T-cell (primary cell): ENCODE results near the gene PSMD8. TPM values are rescaled to one million over a fixed set of nuclear protein-coding genes. Genes with fewer than 3 reads are reported as not detected.
A peak's percentile ranks its signal among the peaks of the same experiment; 100 is the strongest.

Experiments
- ATAC-seq, 4 experiments: fragments of 200-7000 bp in 3 of 4; fragments of 150-1000 bp in 1 of 4; cut with Tn5 transposase; replicated peaks in 1 of 4; 1 replicate in 3 of 4; 2 replicates in 1 of 4; pipeline ENCODE4 v1.10.0; 2021; ENCODE audit warnings: moderate library complexity in 3 of 4, mild to moderate bottlenecking in 2 of 4, moderate number of reproducible peaks in 1 of 4
- CTCF ChIA-PET, 2 donors: fragments of 300-600 bp; sonication (Branson Sonifier 250); formaldehyde crosslinking; loops; one replicate each; lab custom pipeline; 2022; ENCODE audit warnings: antibody characterized with exemption in 2 of 2; lab: Charles Lee
- POLR2A ChIA-PET, 2 donors: fragments of 300-600 bp; sonication (Branson Sonifier 250); formaldehyde crosslinking; loops; one replicate each; lab custom pipeline; 2022; ENCODE audit warnings: antibody characterized with exemption in 2 of 2; lab: Charles Lee
- DNase-seq, 35 experiments: peaks; one replicate each; pipeline versions ENCODE4 v3.0.0 to v3.0.0-alpha.2; 2013 to 2023
- H3K27ac ChIP-seq: one replicate; pipeline ENCODE4 v1.5.1; 2013; ENCODE audit warnings: low read length
- H3K27me3 ChIP-seq, 2 experiments: replicated peaks in 1 of 2; 1 replicate in 1 of 2; 2 replicates in 1 of 2; pipeline versions ENCODE4 v1.6.1 to v1.7.0; 2013; ENCODE audit warnings: low read length in 1 of 2, mixed read lengths in 1 of 2; ENCODE audit not compliant: control insufficient read depth in 2 of 2, insufficient read depth in 2 of 2; ENCODE audit errors: extremely low read depth in 1 of 2
- H3K36me3 ChIP-seq, 2 donors: 1 replicate in 1 of 2; 2 replicates in 1 of 2; pipeline versions ENCODE4 v1.6.1 to v1.7.0; 2013; ENCODE audit warnings: low read length in 1 of 2; ENCODE audit not compliant: control insufficient read depth in 2 of 2, insufficient read depth in 1 of 2; ENCODE audit errors: extremely low read depth in 1 of 2
- H3K4me1 ChIP-seq, 2 experiments: 1 replicate in 1 of 2; 2 replicates in 1 of 2; pipeline versions ENCODE4 v1.6.1 to v1.7.0; 2013; ENCODE audit warnings: low read length in 2 of 2, mixed read lengths in 1 of 2; ENCODE audit not compliant: insufficient read depth in 2 of 2, control insufficient read depth in 1 of 2; ENCODE audit errors: extremely low read depth in 1 of 2
- H3K4me3 ChIP-seq, 2 donors: 1 replicate in 1 of 2; 2 replicates in 1 of 2; pipeline versions ENCODE4 v1.5.1 to v1.7.0; 2013; ENCODE audit warnings: mild to moderate bottlenecking in 2 of 2, low read length in 1 of 2, moderate library complexity in 1 of 2; ENCODE audit not compliant: control insufficient read depth in 1 of 2; ENCODE audit errors: extremely low read depth in 1 of 2
- H3K9me3 ChIP-seq: 2 replicates; pipeline ENCODE4 v1.7.0; 2013
- H3K27ac Mint-ChIP-seq, 2 donors: one replicate each; pipeline ENCODE4 v1.8.0; 2020 to 2021; ENCODE audit warnings: mild to moderate bottlenecking in 2 of 2, mixed read lengths in 2 of 2
- H3K27me3 Mint-ChIP-seq, 2 donors: one replicate each; pipeline ENCODE4 v1.8.0; 2021 to 2022; ENCODE audit warnings: mixed read lengths in 2 of 2
- H3K36me3 Mint-ChIP-seq: one replicate; pipeline ENCODE4 v1.8.0; 2021; ENCODE audit warnings: mixed read lengths
- H3K4me1 Mint-ChIP-seq, 3 donors: one replicate each; pipeline ENCODE4 v1.8.0; 2020 to 2022; ENCODE audit warnings: mixed read lengths in 3 of 3, mild to moderate bottlenecking in 1 of 3
- H3K4me3 Mint-ChIP-seq, 3 donors: one replicate each; pipeline ENCODE4 v1.8.0; 2020 to 2022; ENCODE audit warnings: mild to moderate bottlenecking in 3 of 3, mixed read lengths in 3 of 3, moderate library complexity in 3 of 3
- H3K9me3 Mint-ChIP-seq, 3 donors: one replicate each; pipeline ENCODE4 v1.8.0; 2020 to 2022; ENCODE audit warnings: mixed read lengths in 3 of 3
- WGBS: methylation state at CpG from one replicate; pipeline ENCODE4 v1.1.5; 2013; ENCODE audit warnings: missing lambda C conversion rate; ENCODE audit not compliant: insufficient coverage; 5-methylcytosine and 5-hydroxymethylcytosine counted together
- total RNA-seq, 35 experiments: library from RNA in 6 of 35; stranded (reverse) in 6 of 35; fragments of 120-200 nt in 1 of 35; gene quantifications; one replicate each; pipeline versions ENCODE4 v1.2.1 to v1.2.4 and lab custom pipeline; 2013 to 2026

The PSMD8 gene
- total RNA-seq, 5 donors from 2014 or later (not counting 1 experiment from before 2014, with no cell fraction given): 76.4 to 95.2 (median 85.8) TPM

- 89% methylated on average over 12 of the region's 12 CpGs for WGBS
- no peaks in the 10 kb centered on the region for H3K9me3 ChIP-seq
- H3K4me3 ChIP-seq: no peak overlapping the region
- ChIA-PET POLR2A (interaction anchor here in 1 of 2 donors (0.5 kb wide), 1 partner anchor 1403 kb away, joined by 3 read pairs; no protein-coding TSS in a partner anchor), CTCF (no interaction called here)
- DNase-seq (no peak), ATAC-seq (no peak)
- H3K27me3 ChIP-seq: peaks cover 0 to 54% of the 10 kb centered on the region in 2 experiments
- H3K36me3 Mint-ChIP-seq: no peaks in the 10 kb centered on the region
- peaks cover 0 to 6% (median 0%) of the 10 kb centered on the region in 3 donors for H3K4me1 Mint-ChIP-seq
- H3K4me1 ChIP-seq: peaks cover 4 to 13% of the 10 kb centered on the region in 2 experiments
- H3K9me3 Mint-ChIP-seq: no peaks in the 10 kb centered on the region
- peaks cover 14 to 19% of the 10 kb centered on the region in 2 donors for H3K27me3 Mint-ChIP-seq
- no peak overlapping the region for H3K27ac Mint-ChIP-seq
- H3K4me3 Mint-ChIP-seq: no peak overlapping the region
- H3K36me3 ChIP-seq: no peaks in the 10 kb centered on the region
- no peak overlapping the region for H3K27ac ChIP-seq
These were observed 7.3 kb upstream of the PSMD8 start for GRCh38 chr19:38367041-38367440.

GRCh38 chr19:38369584-38369983, 4.8 kb upstream of the PSMD8 start:
- no peak overlapping the region for H3K4me3 Mint-ChIP-seq
- POLR2A ChIA-PET: interaction anchor here in 1 of 2 donors (0.7 kb wide), 1 partner anchor 532 kb away, joined by 5 read pairs; no protein-coding TSS in a partner anchor

GRCh38 chr19:38370299-38370698, 4.1 kb upstream of the PSMD8 start:
- H3K27me3 ChIP-seq: peaks cover 0 to 37% of the 10 kb centered on the region in 2 experiments
- Mint-ChIP-seq H3K4me3 (no peak overlapping the region), H3K4me1 (peaks cover 11 to 14% (median 12%) of the 10 kb centered on the region in 3 donors), H3K36me3 (peaks cover 8% of the 10 kb centered on the region), H3K27ac (no peak overlapping the region), H3K27me3 (peaks cover 14 to 19% of the 10 kb centered on the region in 2 donors), H3K9me3 (no peaks in the 10 kb centered on the region)
- no peak overlapping the region for H3K4me3 ChIP-seq
- WGBS: 82% methylated on average over 11 of the region's 12 CpGs
- POLR2A ChIA-PET: no interaction called here
- H3K9me3 ChIP-seq: no peaks in the 10 kb centered on the region
- no peak overlapping the region for H3K27ac ChIP-seq
- H3K36me3 ChIP-seq: no peaks in the 10 kb centered on the region
- no peak for ATAC-seq
- H3K4me1 ChIP-seq: peaks cover 7 to 11% of the 10 kb centered on the region in 2 experiments
- DNase-seq: no peak
- CTCF ChIA-PET: no interaction called here

More at GRCh38 chr19:38369584-38369983, 4.8 kb upstream of the PSMD8 start:
- Histone ChIP-seq H3K27ac (no peak overlapping the region), H3K4me1 (peaks cover 3 to 7% of the 10 kb centered on the region in 2 experiments), H3K9me3 (no peaks in the 10 kb centered on the region), H3K36me3 (no peaks in the 10 kb centered on the region), H3K4me3 (no peak overlapping the region), H3K27me3 (peaks cover 0 to 44% of the 10 kb centered on the region in 2 experiments)
- Mint-ChIP-seq H3K27me3 (peaks cover 14 to 19% of the 10 kb centered on the region in 2 donors), H3K27ac (no peak overlapping the region), H3K9me3 (no peaks in the 10 kb centered on the region), H3K4me1 (peaks cover 4 to 7% (median 5%) of the 10 kb centered on the region in 3 donors), H3K36me3 (peaks cover under 1% of the 10 kb centered on the region)
- 80% methylated on average over 2 of the region's 2 CpGs for WGBS
- CTCF ChIA-PET: no interaction called here
- DNase-seq (no peak), ATAC-seq (no peak)

- WGBS: 94% methylated on average over 4 of the region's 6 CpGs
- ATAC-seq (no peak), DNase-seq (no peak)
- Mint-ChIP-seq H3K27me3 (peaks cover 12 to 17% of the 10 kb centered on the region in 2 donors), H3K9me3 (no peaks in the 10 kb centered on the region), H3K36me3 (peaks cover 12% of the 10 kb centered on the region), H3K4me3 (no peak overlapping the region), H3K27ac (no peak overlapping the region), H3K4me1 (peaks cover 19 to 22% (median 20%) of the 10 kb centered on the region in 3 donors)
- ChIA-PET POLR2A (no interaction called here), CTCF (no interaction called here)
- Histone ChIP-seq H3K4me3 (no peak overlapping the region), H3K27ac (no peak overlapping the region), H3K36me3 (peaks cover 0 to under 1% of the 10 kb centered on the region in 2 donors), H3K4me1 (peaks cover 13 to 19% of the 10 kb centered on the region in 2 experiments), H3K27me3 (peaks cover 0 to 29% of the 10 kb centered on the region in 2 experiments), H3K9me3 (no peaks in the 10 kb centered on the region)
These were observed 3.3 kb upstream of the PSMD8 start for GRCh38 chr19:38371081-38371480.

- H3K4me3 ChIP-seq: peak overlapping the region; percentile 43 to 92
These were observed 452 bp upstream of the PSMD8 start for GRCh38 chr19:38373907-38374331.

GRCh38 chr19:38375098-38375493, 725 bp downstream of the PSMD8 start:
- peak overlapping the region; percentile 74 to 92 for H3K4me3 ChIP-seq
- Mint-ChIP-seq H3K9me3 (no peaks in the 10 kb centered on the region), H3K36me3 (peaks cover 29% of the 10 kb centered on the region), H3K4me3 (peak overlapping the region; percentile 98 to 100 (median 99)), H3K4me1 (peaks cover 30 to 35% (median 32%) of the 10 kb centered on the region in 3 donors), H3K27ac (peak overlapping the region; percentile 97 to 98), H3K27me3 (peaks cover 0 to 10% of the 10 kb centered on the region in 2 donors)
- peaks cover 11 to 22% of the 10 kb centered on the region in 2 donors for H3K36me3 ChIP-seq
- DNase-seq: no peak
- no peak for ATAC-seq
- H3K9me3 ChIP-seq: no peaks in the 10 kb centered on the region
- CTCF ChIA-PET: interaction anchor here (0.6 to 4.9 kb wide), 5 partner anchors 13 to 555 kb away, joined by 5 to 54 read pairs (median 15); partner anchors contain the start of genes CATSPERG (in 1 of the 2), FAM98C (in 1 of the 2), GGN (in 1 of the 2) and MRPS12 (in 1 of the 2)
- peak overlapping the region; percentile 75 for H3K27ac ChIP-seq
- peaks cover 0 to 10% of the 10 kb centered on the region in 2 experiments for H3K27me3 ChIP-seq
- peaks cover 15 to 37% of the 10 kb centered on the region in 2 experiments for H3K4me1 ChIP-seq
- WGBS: 4% methylated on average over 18 of the region's 18 CpGs
- POLR2A ChIA-PET: interaction anchor here in 1 of 2 donors (0.6 to 1.6 kb wide), 2 partner anchors 13 to 295 kb away, joined by 3 to 7 read pairs; partner anchors contain the start of gene GGN

More at GRCh38 chr19:38373907-38374331, 452 bp upstream of the PSMD8 start:
- H3K27ac ChIP-seq: peak overlapping the region; percentile 79
- peaks cover 15 to 31% of the 10 kb centered on the region in 2 experiments for H3K4me1 ChIP-seq
- POLR2A ChIA-PET: interaction anchor here (0.5 to 1.0 kb wide), 5 partner anchors 14 to 1536 kb away, joined by 3 to 9 read pairs (median 5); partner anchors contain the start of genes CATSPERG (in 1 of the 2), GGN (in 1 of the 2) and ZNF790 (in 1 of the 2)
- CTCF ChIA-PET: interaction anchor here (0.5 to 4.9 kb wide), 14 partner anchors 14 to 557 kb away, joined by 3 to 54 read pairs (median 5); partner anchors contain the start of genes CATSPERG (in 1 of the 2), FAM98C (in 1 of the 2), GGN (in 1 of the 2) and MRPS12 (in 1 of the 2)
- H3K4me3 Mint-ChIP-seq: peak overlapping the region; percentile 98 to 100 (median 99)
- no peak for ATAC-seq
- peaks cover 5 to 10% of the 10 kb centered on the region in 2 donors for H3K36me3 ChIP-seq
- H3K9me3 ChIP-seq: no peaks in the 10 kb centered on the region
- no peaks in the 10 kb centered on the region for H3K9me3 Mint-ChIP-seq
- H3K27me3 ChIP-seq: peaks cover 0 to 7% of the 10 kb centered on the region in 2 experiments
- H3K36me3 Mint-ChIP-seq: peaks cover 19% of the 10 kb centered on the region
- H3K4me1 Mint-ChIP-seq: peaks cover 28 to 30% (median 28%) of the 10 kb centered on the region in 3 donors
- DNase-seq: no peak
- H3K27me3 Mint-ChIP-seq: peaks cover 0 to 14% of the 10 kb centered on the region in 2 donors
- H3K27ac Mint-ChIP-seq: peak overlapping the region; percentile 97 to 98
- 94% methylated on average over 5 of the region's 6 CpGs for WGBS
